BJ (cell line): Measurements from ENCODE around the gene COL23A1. TPM values are rescaled to one million over a fixed set of nuclear protein-coding genes. Genes with fewer than 3 reads are reported as not detected.
"Not testable (repeated sequence)": the region's sequence is repeated elsewhere in the genome, so short reads cannot be mapped to it uniquely, and the experiment has no call there.

Experiments
- CTCF ChIA-PET: fragments of 350-600 bp; formaldehyde crosslinking; extraction: SDS; loops from one replicate; lab custom pipeline; 2021; ENCODE audit warnings: antibody characterized with exemption, inconsistent platforms; lab: Yijun Ruan, JAX
- POLR2A ChIA-PET: fragments of 300-600 bp; sonication (Branson Sonifier 250); formaldehyde crosslinking; extraction: SDS; loops from one replicate; lab custom pipeline; 2021; ENCODE audit warnings: antibody characterized with exemption; lab: Charles Lee
- DNase-seq: peaks from one replicate; pipeline ENCODE4 v3.0.0-alpha.2; 2011; ENCODE audit warnings: low read depth
- H3K27me3 ChIP-seq: 2 replicates; pipeline ENCODE4 v1.6.0; 2011; ENCODE audit warnings: low read length; ENCODE audit not compliant: control insufficient read depth, insufficient read depth
- H3K36me3 ChIP-seq: 2 replicates; pipeline ENCODE4 v1.5.1; 2011; ENCODE audit warnings: low read length; ENCODE audit not compliant: control insufficient read depth, insufficient read depth
- H3K4me3 ChIP-seq: 2 replicates; pipeline ENCODE4 v1.5.1; 2011; ENCODE audit warnings: low read depth, mild to moderate bottlenecking, control low read depth, low read length
- CTCF ChIP-seq: IDR thresholded peaks from 2 replicates; pipeline ENCODE4 v1.5.1; 2011; ENCODE audit warnings: low read depth, mild to moderate bottlenecking, control low read depth, inconsistent platforms, low read length, moderate library complexity; ENCODE audit not compliant: insufficient read depth
- polyA plus RNA-seq: library from polyadenylated mRNA; depleted of rRNA; stranded (reverse); fragments of >200 nt; gene quantifications from 2 replicates; pipeline ENCODE4 v1.2.3, GENCODE V29; 2011

The COL23A1 gene
- polyA plus RNA-seq, 1 experiment = not detected

DNA sequence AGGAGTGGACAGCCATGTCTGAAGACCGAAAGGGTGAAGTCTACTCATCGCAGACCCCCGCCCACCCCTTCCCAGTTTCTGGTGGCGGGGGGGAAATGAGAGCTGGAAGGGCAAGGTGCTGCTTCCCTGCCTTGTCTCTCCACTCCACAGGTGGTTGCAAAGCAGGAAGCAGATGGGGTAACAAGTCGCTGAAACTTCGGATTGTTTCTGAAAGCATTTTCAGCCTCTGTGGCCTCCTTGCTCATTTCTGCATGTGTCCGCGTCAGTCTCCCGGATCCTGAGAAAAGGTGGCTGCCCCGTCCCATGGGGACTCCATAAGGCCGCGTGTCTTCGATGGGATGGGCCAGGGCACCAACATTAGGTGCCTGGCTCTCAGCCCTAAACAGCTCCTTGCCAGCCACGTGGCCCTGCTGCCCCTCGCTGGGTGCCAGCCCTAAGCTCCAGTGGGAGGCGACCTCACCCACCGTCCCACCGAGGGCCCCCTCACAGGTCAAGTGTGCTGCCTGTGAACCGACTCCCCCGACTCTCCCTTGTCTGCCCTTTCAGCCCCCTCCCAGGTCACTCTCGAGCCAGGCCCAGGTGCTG is 358.6 kb downstream of the COL23A1 start:
- TF ChIP-seq CTCF = no peak
- no peaks in the 10 kb centered on the region for H3K27me3 ChIP-seq
- H3K36me3 ChIP-seq = peaks cover 8% of the 10 kb centered on the region
- H3K4me3 ChIP-seq = peak overlapping the region; percentile 77
- CTCF ChIA-PET = interaction anchor here (1.2 to 1.5 kb wide), 2 partner anchors 17 to 20 kb away, joined by 3 read pairs; no protein-coding TSS in a partner anchor
- no peak for DNase-seq
- POLR2A ChIA-PET = interaction anchor here (0.6 to 0.9 kb wide), 2 partner anchors 12 to 382 kb away, joined by 3 read pairs; no protein-coding TSS in a partner anchor

DNA sequence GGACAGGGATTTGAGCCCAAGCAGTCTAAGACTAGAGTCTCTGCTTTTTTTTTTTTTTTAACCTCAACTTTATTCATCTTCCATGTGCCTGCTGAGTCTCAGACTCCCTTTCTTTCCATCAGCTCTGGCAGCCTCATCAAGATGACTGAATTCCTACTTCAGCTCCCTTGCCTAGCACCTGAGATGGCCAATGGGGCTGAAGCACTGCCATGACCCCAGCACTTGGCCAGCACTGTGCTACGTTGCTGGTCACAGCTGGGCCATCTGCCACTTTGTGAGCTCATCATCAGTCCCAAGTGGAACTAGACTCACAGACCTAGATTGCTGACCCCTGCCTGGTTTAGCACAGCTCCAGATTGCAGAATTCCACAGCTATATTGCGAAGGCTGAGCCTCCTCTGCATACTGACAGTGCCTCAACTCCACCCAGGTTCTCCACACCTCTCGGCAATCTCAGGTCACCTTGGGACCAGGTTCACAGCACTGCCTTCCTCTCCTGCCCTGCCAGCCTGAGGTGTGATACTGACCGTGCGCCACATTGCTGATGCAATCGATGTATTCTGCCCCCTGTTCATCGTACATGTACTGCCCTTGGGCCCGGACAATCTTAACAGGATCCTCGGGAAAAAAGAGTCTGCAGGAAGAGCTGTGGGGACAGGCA is 359.2 kb downstream of the COL23A1 start:
- DNase-seq = no peak
- no peak for TF ChIP-seq CTCF
- Histone ChIP-seq H3K27me3 (no peaks in the 10 kb centered on the region), H3K36me3 (peaks cover 8% of the 10 kb centered on the region), H3K4me3 (peak overlapping the region; percentile 77)
- ChIA-PET POLR2A (interaction anchor here (0.6 to 0.9 kb wide), 3 partner anchors 10 to 382 kb away, joined by 3 to 6 read pairs (median 3); no protein-coding TSS in a partner anchor), CTCF (interaction anchor here (1.2 to 1.5 kb wide), 3 partner anchors 17 to 19 kb away, joined by 3 read pairs; no protein-coding TSS in a partner anchor)

GRCh38 chr5:178229861-178230260 is 360.3 kb downstream of the COL23A1 start:
- no peak for DNase-seq
- POLR2A ChIA-PET = no interaction called here
- Histone ChIP-seq H3K27me3 (no peaks in the 10 kb centered on the region), H3K4me3 (no peak overlapping the region), H3K36me3 (peaks cover 8% of the 10 kb centered on the region)
- CTCF ChIA-PET = interaction anchor here (0.6 to 1.2 kb wide), 3 partner anchors 14 to 18 kb away, joined by 3 to 4 read pairs (median 3); no protein-coding TSS in a partner anchor
- TF ChIP-seq CTCF = no peak

- CTCF ChIA-PET = interaction anchor here (1.0 kb wide), 1 partner anchor 17 kb away, joined by 4 read pairs; no protein-coding TSS in a partner anchor
- POLR2A ChIA-PET = not testable (repeated sequence)
Measured at GRCh38 chr5:178229111-178229510, 361.1 kb downstream of the COL23A1 start.

GRCh38 chr5:178228609-178229008 is 361.6 kb downstream of the COL23A1 start:
- H3K4me3 ChIP-seq = no peak overlapping the region
- ChIA-PET CTCF (no interaction called here), POLR2A (no interaction called here)
- DNase-seq = no peak
- TF ChIP-seq CTCF = no peak
- H3K27me3 ChIP-seq = no peaks in the 10 kb centered on the region
- H3K36me3 ChIP-seq = peaks cover 9% of the 10 kb centered on the region

More at GRCh38 chr5:178229111-178229510, 361.1 kb downstream of the COL23A1 start:
- H3K27me3 ChIP-seq, DNase-seq, H3K36me3 ChIP-seq, H3K4me3 ChIP-seq: not testable (repeated sequence)
